Midbrain (tissue), 1 donor: ENCODE results near the gene SPOCD1.
A peak's percentile ranks its signal among the peaks of the same experiment; 100 is the strongest.

ENCODE experiments used
- DNase-seq: peaks from one replicate; lab custom pipeline; 2025; lab: John Stamatoyannopoulos, UW

The SPOCD1 gene

DNA sequence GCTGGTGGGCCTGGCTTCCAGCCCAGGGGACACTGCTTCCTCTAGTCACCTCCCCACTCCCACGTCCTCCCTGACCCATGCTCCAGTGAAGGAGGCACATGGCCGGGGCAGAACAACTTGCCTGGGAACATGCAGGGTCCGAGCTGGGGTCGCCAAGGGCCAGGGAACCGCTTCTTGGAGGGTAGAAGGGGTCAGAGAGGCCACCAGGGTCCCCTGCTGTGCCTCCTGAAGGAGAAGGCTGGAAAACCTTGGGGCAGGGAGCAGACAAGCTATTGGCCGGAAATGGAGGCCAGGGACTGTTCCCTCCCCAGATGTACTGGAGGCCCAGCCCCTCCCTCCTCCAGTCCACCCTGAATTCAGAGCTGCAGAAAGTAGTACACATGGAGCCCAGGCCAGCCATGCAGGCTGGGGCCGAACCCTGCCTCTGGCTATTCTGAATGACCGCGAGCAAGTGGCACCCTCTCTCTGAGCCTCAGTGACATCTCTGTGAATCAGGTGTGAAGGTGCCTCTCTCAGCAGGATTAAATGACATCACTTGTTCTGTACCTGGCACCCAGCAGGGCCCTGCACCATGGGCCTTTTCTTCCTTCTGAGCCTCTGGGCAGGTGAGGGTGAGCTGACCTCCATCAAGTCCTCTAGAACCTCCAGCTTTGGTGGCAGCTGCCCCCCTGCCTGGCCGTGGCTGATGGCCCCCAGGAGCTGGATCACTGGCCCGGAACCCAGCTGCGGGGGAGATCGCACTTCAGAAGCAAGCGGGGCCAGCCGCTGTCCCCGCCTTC lies 15.7 kb downstream of the SPOCD1 start:
- no peak for DNase-seq

DNA sequence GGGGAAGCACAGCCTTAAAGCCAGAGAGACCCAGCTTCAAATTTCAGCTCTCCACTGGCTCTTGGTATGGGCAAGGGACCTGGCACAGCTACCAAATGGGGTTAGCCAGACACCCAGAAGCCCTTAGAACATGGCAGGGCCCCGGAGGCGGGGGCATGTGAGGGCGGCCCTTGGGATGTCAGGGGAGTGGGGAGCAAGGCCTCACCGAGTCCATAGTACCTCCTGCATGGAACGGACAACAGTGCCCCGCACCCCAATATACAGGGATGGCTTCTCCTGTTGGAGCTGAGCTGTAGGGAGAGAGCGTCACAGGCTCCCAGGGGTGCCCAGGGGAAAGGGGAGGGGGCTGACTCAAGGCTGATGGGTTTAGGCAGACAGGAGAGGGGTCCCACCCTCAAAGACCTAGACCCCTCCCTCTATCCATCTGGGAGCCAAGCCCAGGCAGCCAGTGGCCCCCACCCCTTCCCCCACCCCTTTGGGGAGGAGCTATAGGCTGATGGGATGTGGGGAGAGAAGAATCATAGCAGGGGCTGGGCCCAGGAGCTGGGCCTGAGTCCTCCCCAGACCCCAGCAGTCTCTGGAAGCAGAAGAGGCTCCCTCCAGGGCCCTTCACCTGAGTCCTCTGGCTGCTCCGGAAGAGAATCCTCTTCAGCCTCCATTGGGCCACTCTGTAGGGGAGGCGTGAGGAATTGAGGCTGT lies 16.5 kb downstream of the SPOCD1 start:
- DNase-seq = no peak

DNA sequence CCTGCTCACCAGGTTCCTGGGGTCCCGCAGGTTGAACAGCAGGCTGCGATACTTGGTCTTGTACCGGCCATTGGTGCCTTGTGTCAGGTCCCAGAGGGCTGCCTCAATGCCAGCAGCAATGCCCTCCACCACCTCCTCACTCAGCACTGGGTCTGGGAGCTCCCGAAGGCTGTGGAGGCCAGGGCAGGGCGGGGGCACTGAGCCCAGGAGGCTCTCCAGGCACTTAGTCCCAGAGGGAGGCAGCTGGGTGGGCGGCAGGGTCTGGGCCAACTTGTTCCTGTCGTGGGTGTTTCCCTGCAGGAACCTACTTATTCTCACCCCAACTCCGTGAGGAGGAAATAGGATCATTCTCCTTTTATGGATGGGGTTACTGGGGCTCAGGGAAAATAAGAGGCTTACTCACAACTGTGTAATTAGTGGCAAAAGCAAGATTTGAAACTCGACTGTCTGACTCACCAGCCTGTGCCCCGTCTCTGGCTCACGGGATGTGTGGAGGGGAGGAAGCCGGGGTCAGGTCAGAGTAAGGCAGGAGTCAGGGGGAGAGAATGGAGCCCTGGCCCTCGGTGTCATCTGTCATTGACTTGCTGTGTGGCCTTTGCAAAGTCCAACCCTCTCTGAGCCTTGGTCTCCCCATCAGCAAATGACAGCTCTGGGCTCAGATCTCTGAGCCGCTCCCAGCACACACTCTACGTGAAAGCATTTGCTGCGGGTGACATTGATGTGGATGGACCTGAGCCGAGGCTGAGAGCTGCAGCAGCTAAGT lies 17.2 kb downstream of the SPOCD1 start:
- DNase-seq = no peak

GRCh38 chr1:31798086-31798432 lies 17.8 kb downstream of the SPOCD1 start:
- DNase-seq = no peak

- DNase-seq = no peak
Observed at GRCh38 chr1:31797216-31797615, 18.6 kb downstream of the SPOCD1 start.

DNA sequence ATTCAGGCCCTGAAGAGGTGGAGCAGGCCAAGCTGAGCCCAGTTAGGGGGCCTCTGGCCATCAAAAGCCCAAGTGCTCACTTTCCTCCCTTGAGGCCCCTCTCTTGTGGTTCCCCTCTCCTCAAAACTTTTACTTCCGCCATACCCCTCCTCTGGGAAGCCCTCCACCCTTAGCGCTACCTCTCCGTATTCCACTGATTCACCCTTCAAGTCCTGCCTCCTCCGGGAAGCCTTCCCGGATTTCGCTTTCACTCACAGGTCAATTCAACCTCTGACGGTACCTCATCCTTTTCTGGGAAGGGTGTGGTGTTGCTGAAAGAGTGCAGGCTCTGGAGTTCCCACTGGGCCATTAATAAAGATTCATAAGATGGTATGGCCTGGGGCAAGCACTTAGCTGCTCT lies 19.1 kb downstream of the SPOCD1 start:
- DNase-seq = no peak

DNA sequence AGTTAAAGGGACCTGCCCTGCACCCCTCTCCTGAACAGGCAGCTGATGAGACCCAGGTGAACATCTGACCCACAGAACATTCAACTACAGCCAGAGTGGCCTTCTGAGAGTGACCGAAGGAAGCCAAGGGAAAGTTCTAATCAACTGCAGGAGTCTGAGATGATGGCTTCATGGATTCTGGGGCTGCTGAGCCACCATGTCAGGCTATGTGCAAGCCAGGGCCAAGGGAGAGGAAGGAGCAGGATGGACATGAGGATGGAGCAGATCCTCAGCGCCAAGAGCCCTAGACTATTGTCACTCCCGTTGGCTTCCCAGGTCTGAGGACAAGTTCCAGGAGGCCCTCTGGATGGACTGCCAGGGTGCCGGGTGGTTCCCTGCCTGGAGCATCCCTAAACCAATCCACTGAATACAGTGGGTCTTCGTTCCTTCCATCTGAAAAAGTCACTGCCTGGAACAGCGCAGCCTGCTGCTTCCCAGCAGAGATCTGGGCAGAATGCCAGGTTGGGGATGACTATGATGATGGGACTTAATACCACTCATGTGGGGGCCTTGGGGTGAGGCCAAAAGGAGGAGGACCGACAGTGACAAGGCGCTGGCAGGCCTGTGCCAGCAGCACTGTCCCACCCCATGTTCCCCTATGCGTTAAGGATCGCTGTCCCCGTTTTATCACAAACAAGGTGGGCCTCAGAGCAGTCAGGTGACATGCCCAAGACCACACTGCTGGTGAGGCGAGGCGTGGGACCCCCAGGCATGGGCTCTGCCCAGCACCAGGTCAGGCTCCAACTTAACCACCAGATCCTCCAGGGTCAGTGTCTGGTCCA lies 19.8 kb downstream of the SPOCD1 start:
- DNase-seq = peak; percentile 9

GRCh38 chr1:31795096-31795675 lies 20.6 kb downstream of the SPOCD1 start:
- no peak for DNase-seq

GRCh38 chr1:31793586-31794285 lies 22.1 kb downstream of the SPOCD1 start:
- DNase-seq = no peak

DNA sequence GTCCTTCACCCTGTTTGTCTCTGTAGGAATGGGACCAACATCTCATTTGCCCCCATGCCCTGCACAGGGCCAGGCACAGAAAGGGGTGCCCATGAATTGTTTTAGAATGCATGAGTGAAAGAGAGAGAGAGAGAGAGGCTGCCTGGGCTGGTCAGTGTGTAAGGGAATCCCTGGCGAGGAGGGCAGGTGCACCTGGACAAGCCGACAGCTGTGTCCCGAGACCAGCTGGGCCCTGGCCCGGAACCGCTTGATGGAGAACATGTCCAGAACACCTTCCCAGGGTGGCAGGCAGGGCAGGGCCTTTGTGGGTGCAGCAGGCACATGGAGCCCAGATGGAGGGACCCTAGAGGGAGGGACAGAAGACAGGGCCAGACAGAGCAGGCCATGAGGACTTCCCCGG lies 22.7 kb downstream of the SPOCD1 start:
- DNase-seq = no peak

DNA sequence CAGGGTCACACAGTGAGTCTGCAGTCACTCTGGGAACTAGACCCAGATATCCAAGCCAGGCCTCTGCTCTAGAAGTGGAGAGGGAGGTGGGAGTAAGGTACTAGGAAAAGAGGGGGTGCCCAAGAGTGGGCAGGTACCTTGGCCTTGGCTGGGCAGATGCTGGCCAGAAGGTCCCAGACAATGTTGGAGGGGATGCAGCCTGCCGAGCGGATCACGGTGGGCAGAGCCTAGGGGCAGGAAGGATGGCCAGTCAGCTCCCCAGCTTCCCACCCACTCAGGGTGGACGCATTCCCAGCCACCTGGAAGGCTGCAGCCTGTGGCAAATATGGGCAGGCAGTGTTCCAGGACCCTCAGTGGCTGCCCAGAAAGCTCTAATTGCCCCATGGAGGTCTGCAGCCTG lies 23.3 kb downstream of the SPOCD1 start:
- no peak for DNase-seq

GRCh38 chr1:31792116-31792515 lies 23.7 kb downstream of the SPOCD1 start:
- no peak for DNase-seq

GRCh38 chr1:31791131-31791858 lies 24.5 kb downstream of the SPOCD1 start:
- DNase-seq = no peak

DNA sequence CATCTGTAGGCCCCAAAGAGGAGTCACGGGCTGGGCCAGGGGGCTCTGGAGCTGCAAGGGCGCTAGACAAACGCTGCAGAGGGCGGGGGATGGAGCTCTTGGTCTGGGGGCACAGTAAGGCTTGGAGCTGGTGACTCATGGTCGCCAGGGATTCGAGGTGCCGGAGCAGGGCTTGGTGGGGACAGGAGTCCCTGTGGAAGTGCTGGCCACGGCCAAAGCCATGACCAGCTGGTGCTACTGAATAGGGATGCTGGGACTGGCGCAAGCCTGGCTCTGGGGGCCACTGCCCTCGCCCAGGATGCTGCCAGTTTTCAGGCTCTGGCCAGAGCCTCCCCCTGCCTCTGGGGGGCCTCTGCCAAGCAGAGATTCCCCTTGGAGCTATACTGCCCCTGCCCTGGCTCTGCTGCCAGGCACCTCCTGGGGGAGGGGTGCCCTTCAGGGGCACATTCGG lies 25.2 kb downstream of the SPOCD1 start:
- no peak for DNase-seq

GRCh38 chr1:31790140-31790539 lies 25.7 kb downstream of the SPOCD1 start:
- DNase-seq = no peak

DNA sequence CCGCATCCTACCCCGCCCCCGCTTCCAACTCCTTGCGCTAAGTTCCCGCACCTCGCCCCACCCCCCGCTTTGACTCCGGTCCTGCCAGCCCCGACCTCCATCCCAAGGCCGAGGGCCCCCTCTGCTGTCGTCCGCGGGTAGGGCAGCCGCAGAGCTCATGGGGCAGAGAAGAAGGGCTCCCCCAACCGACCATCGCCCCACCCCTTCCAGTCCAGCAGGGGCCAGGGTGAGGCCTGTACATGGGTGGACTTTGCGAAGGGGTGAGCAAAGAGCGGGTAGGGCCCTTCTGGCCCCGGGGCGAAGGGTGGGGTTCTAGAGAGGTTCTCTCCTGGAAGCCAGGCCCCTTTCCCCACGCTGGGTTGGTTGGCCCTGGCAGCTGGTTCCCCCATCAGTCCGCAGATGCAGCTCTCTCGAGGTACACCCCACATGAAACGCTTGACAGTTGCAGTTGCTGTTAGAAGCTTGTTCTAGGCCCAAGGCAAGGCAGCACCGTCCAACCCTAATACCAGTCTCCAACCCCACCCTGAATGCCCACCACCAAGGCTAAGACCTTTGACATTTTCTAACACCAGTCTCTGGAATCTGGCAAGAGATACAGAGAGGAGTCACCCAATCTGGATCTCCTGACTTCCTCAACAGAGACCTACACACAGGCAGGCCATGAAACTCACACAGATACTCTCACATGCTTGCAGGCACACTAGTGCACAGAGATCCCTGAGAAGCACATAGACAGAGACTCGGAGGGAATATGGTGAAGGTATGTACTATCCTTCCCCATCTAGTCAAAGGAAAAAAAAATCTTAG lies 26.4 kb downstream of the SPOCD1 start:
- peak; percentile 94 for DNase-seq

DNA sequence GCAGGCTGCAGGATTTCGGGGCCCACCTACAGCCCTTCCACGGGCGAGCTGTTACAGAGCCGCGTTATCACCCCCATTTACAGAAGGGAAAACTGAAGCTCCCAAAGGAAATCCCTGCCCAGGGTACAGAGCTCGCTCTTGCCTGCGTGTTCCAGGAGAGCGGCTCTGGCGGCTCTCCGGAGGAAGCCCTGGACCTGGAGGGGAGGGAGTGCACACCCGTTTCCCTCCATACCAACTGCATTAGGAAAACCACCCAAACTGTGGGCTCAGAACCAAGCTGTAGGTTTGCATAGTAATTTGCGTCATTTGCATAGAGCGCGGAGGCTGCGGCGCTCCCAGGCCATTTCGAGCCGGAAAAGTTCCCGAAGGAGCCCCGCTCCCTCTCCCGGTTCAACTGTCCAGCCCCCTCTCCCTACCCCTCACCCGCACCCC lies 27.0 kb downstream of the SPOCD1 start:
- DNase-seq = no peak

- peak; percentile 93 for DNase-seq
Observed at GRCh38 chr1:31788138-31788824, 27.5 kb downstream of the SPOCD1 start.

DNA sequence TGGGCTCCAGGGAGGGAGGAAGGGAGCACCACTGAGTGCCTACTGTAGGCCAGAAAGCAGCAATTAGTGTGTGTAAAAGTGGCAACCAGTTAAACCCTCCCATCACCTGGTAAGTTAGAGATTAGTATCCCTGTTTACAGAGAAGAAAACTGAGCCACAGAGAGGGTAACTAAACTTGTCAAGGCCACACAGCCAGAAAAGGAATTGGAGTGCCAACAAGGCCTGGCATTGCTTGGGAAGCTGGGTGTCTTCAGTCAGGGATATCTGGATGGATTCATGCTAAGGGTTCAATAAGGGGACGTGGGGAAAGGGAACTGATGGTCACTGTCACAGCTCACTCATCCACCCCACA lies 28.1 kb downstream of the SPOCD1 start:
- no peak for DNase-seq
